SKM-1 treated with dmso at 0.1 percent for 144 hours (cell line): ENCODE results near the gene SRSF2.
"Not testable (repeated sequence)": the region's sequence is repeated elsewhere in the genome, so short reads cannot be mapped to it uniquely, and the experiment has no call there.

Source experiments
- DNase-seq: peaks from one replicate; lab custom pipeline; 2025; ENCODE audit not compliant: unreplicated experiment; lab: John Stamatoyannopoulos, UW

The SRSF2 gene

GRCh38 chr17:76702076-76702475, 35.1 kb downstream of the SRSF2 start:
- no peak for DNase-seq

- no peak for DNase-seq
Measured at GRCh38 chr17:76701471-76701967, 35.6 kb downstream of the SRSF2 start.

- no peak for DNase-seq
Measured at GRCh38 chr17:76700617-76701470, 36.3 kb downstream of the SRSF2 start.

- DNase-seq, result no peak
Measured at GRCh38 chr17:76700270-76700616, 36.9 kb downstream of the SRSF2 start.

GRCh38 chr17:76698466-76698977, 38.6 kb downstream of the SRSF2 start:
- DNase-seq, result not testable (repeated sequence)

GRCh38 chr17:76697702-76698465, 39.2 kb downstream of the SRSF2 start:
- no peak for DNase-seq

- no peak for DNase-seq
Measured at GRCh38 chr17:76696763-76697701, 40.1 kb downstream of the SRSF2 start.

GRCh38 chr17:76695059-76695831, 41.9 kb downstream of the SRSF2 start:
- no peak for DNase-seq

GRCh38 chr17:76691379-76692191, 45.5 kb downstream of the SRSF2 start:
- no peak for DNase-seq

- DNase-seq, result no peak
Measured at GRCh38 chr17:76690596-76691280, 46.4 kb downstream of the SRSF2 start.

GRCh38 chr17:76689859-76690258, 47.3 kb downstream of the SRSF2 start:
- DNase-seq, result no peak

- no peak for DNase-seq
Measured at GRCh38 chr17:76688165-76688622, 48.9 kb downstream of the SRSF2 start.

- no peak for DNase-seq
Measured at GRCh38 chr17:76687298-76688164, 49.6 kb downstream of the SRSF2 start.

- DNase-seq, result no peak
Measured at GRCh38 chr17:76686538-76687297, 50.4 kb downstream of the SRSF2 start.

GRCh38 chr17:76685846-76686245, 51.3 kb downstream of the SRSF2 start:
- no peak for DNase-seq

- no peak for DNase-seq
Measured at GRCh38 chr17:76685366-76685765, 51.8 kb downstream of the SRSF2 start.

- no peak for DNase-seq
Measured at GRCh38 chr17:76684756-76685155, 52.4 kb downstream of the SRSF2 start.
